Keratinocyte (primary cell): ENCODE data around the gene HPSE. TPM values are rescaled to one million over a fixed set of nuclear protein-coding genes. Genes with fewer than 3 reads are reported as not detected.

Source experiments
- DNase-seq: peaks from one replicate; pipeline ENCODE4 v3.0.0-alpha.2; 2011; ENCODE audit warnings: low read depth, missing footprints, low spot score
- FAIRE-seq: peaks from 2 replicates; lab custom pipeline; 2011; peaks lifted over from hg19 to GRCh38; lab: Jason Lieb, UNC
- H2AFZ ChIP-seq: 2 replicates; pipeline ENCODE4 v1.6.0; 2012; ENCODE audit warnings: low read length, control low read depth, inconsistent platforms; ENCODE audit not compliant: control insufficient read depth
- H3K27ac ChIP-seq: 2 replicates; pipeline ENCODE4 v1.5.1; 2011; ENCODE audit warnings: low read length; ENCODE audit not compliant: control insufficient read depth, insufficient read depth
- H3K27me3 ChIP-seq: 3 replicates; pipeline ENCODE4 v1.6.0; 2011; ENCODE audit warnings: low read length; ENCODE audit not compliant: control insufficient read depth, insufficient read depth; ENCODE audit errors: extremely low read depth
- H3K36me3 ChIP-seq, 2 experiments: 2 replicates in 1 of 2; 3 replicates in 1 of 2; pipeline ENCODE4 v1.5.1; 2011; ENCODE audit warnings: low read length in 2 of 2, mild to moderate bottlenecking in 1 of 2; ENCODE audit not compliant: control insufficient read depth in 2 of 2, insufficient read depth in 2 of 2; ENCODE audit errors: extremely low read depth in 1 of 2
- H3K4me1 ChIP-seq: 3 replicates; pipeline ENCODE4 v1.5.1; 2011; ENCODE audit warnings: low read length; ENCODE audit not compliant: control insufficient read depth, insufficient read depth; ENCODE audit errors: extremely low read depth
- H3K4me2 ChIP-seq: 3 replicates; pipeline ENCODE4 v1.6.0; 2011; ENCODE audit warnings: low read depth, low read length; ENCODE audit not compliant: control insufficient read depth, insufficient read depth; ENCODE audit errors: extremely low read depth
- H3K4me3 ChIP-seq, 3 experiments: fragments of 200-600 bp in 1 of 3; sonication (generic) in 1 of 3; 2 replicates in 2 of 3; 3 replicates in 1 of 3; pipeline ENCODE4 v1.5.1; 2011 to 2016; ENCODE audit warnings: low read length in 3 of 3, mild to moderate bottlenecking in 3 of 3, control low read depth in 2 of 3, inconsistent platforms in 1 of 3, low read depth in 1 of 3, mixed read lengths in 1 of 3, mixed run types in 1 of 3, moderate library complexity in 1 of 3; ENCODE audit not compliant: control insufficient read depth in 2 of 3, insufficient read depth in 2 of 3; ENCODE audit errors: extremely low read depth in 1 of 3
- H3K79me2 ChIP-seq: 2 replicates; pipeline ENCODE4 v1.6.0; 2012; ENCODE audit warnings: low read length; ENCODE audit not compliant: control insufficient read depth, insufficient read depth
- H3K9ac ChIP-seq: 3 replicates; pipeline ENCODE4 v1.6.0; 2011; ENCODE audit warnings: low read length; ENCODE audit not compliant: control insufficient read depth, insufficient read depth; ENCODE audit errors: extremely low read depth
- H3K9me1 ChIP-seq: 3 replicates; pipeline ENCODE4 v1.6.0; 2011; ENCODE audit warnings: low read length; ENCODE audit not compliant: control insufficient read depth, insufficient read depth; ENCODE audit errors: extremely low read depth
- H3K9me3 ChIP-seq: 2 replicates; pipeline ENCODE4 v1.5.1; 2012; ENCODE audit warnings: low read depth, low read length; ENCODE audit not compliant: control insufficient read depth
- H4K20me1 ChIP-seq: 3 replicates; pipeline ENCODE4 v1.6.0; 2011; ENCODE audit warnings: low read length; ENCODE audit not compliant: control insufficient read depth, insufficient read depth; ENCODE audit errors: extremely low read depth
- CTCF ChIP-seq, 3 experiments: IDR thresholded peaks in 1 of 3; conservative IDR thresholded peaks in 1 of 3; optimal IDR thresholded peaks in 1 of 3; 2 replicates in 2 of 3; 3 replicates in 1 of 3; pipeline versions ENCODE3 to v1.5.1; 2011; ENCODE audit warnings: low read length in 3 of 3, mild to moderate bottlenecking in 3 of 3, moderate library complexity in 2 of 3, control low read depth in 1 of 3, inconsistent platforms in 1 of 3; ENCODE audit not compliant: insufficient read depth in 2 of 3; ENCODE audit errors: extremely low read depth in 1 of 3
- EZH2 ChIP-seq: IDR thresholded peaks from one replicate; pipeline ENCODE4 v1.6.1; 2012; ENCODE audit warnings: inconsistent platforms, mild to moderate bottlenecking, low read length, moderate library complexity
- dilution Hi-C: fragments of 300-500 bp; cut with MboI; formaldehyde crosslinking; loops from one replicate; pipeline ENCODE4 v1.7.0; 2020; ENCODE audit warnings: low sequenced_read_pairs; ENCODE audit not compliant: extremely low pct_ligation_motif_present
- polyA plus RNA-seq, 5 experiments: library from polyadenylated mRNA; depleted of rRNA in 3 of 5; stranded (reverse) in 3 of 5; stranded (forward) in 1 of 5; unstranded in 1 of 5; fragments of >200 nt; gene quantifications; 1 replicate in 1 of 5; 2 replicates in 3 of 5; 3 replicates in 1 of 5; pipeline versions ENCODE4 v1.2.1 to v1.2.3, GENCODE V29; 2011 to 2012; ENCODE audit warnings: missing spikeins in 2 of 5, low read depth in 1 of 5, low replicate concordance in 1 of 5

The HPSE gene
- polyA plus RNA-seq, 1 donor (not counting 4 experiments of a cell fraction or from before 2014, with no cell fraction given): 5.7 TPM

GRCh38 chr4:83335701-83336100 is 1.1 kb upstream of the HPSE start:
- no peak for DNase-seq

DNA sequence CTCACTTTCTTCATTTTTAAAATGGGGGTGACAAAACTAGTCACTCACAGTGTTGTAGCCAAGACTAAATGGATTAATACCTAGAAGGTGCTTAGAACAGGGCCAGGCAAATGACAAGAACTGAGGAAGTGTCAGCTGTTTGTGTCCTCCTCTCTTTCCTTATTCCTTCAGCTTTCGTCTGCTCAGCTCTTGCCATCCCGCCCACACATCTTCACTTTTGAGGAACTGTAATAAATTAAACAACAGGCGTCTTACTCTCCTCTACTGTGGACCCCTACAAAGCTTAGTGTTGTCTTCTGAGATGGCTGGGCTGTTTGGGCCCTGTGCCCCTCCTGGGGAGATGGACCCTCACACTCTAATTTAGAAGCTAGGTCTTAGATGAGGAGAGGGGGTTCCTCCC is 2.7 kb downstream of the HPSE start:
- dilution Hi-C loops: no loop called here
- no peak overlapping the region for H3K4me3 ChIP-seq
- H3K9ac ChIP-seq: no peak overlapping the region
- no peaks in the 10 kb centered on the region for H3K36me3 ChIP-seq
- no peak for DNase-seq
- no peaks in the 10 kb centered on the region for H3K9me3 ChIP-seq
- no peak for FAIRE-seq
- TF ChIP-seq EZH2: no peak
- TF ChIP-seq CTCF (optimal IDR thresholded peaks at IDR 0.05 in 1 of 3, IDR thresholded peaks at IDR 0.05 in 1 of 3, conservative IDR thresholded peaks at IDR 0.05 in 1 of 3; ENCODE audit: extremely low read depth in 1 of 3, insufficient read depth in 2 of 3, low read length in 3 of 3): no peak
- no peak overlapping the region for H3K4me2 ChIP-seq
- no peak overlapping the region for H2AFZ ChIP-seq
- H3K79me2 ChIP-seq: no peaks in the 10 kb centered on the region
- H3K9me1 ChIP-seq: peaks cover 2% of the 10 kb centered on the region
- peaks cover 22% of the 10 kb centered on the region for H3K4me1 ChIP-seq
- H3K27me3 ChIP-seq: no peaks in the 10 kb centered on the region
- no peak overlapping the region for H3K27ac ChIP-seq
- H4K20me1 ChIP-seq: no peaks in the 10 kb centered on the region

More at GRCh38 chr4:83335701-83336100, 1.1 kb upstream of the HPSE start:
- no peaks in the 10 kb centered on the region for H3K9me3 ChIP-seq
- H3K9me1 ChIP-seq: no peaks in the 10 kb centered on the region
- no peak overlapping the region for H3K27ac ChIP-seq
- no peaks in the 10 kb centered on the region for H3K36me3 ChIP-seq
- H4K20me1 ChIP-seq: no peaks in the 10 kb centered on the region
- peaks cover 11% of the 10 kb centered on the region for H3K4me1 ChIP-seq
- H3K9ac ChIP-seq: no peak overlapping the region
- dilution Hi-C loops: no loop called here
- H3K4me2 ChIP-seq: peak overlapping the region; percentile 84
- H3K4me3 ChIP-seq: peak overlapping the region in 1 of 3 experiments; percentile 68
- FAIRE-seq: peak; percentile 41
- no peaks in the 10 kb centered on the region for H3K79me2 ChIP-seq
- H2AFZ ChIP-seq: peak overlapping the region; percentile 1
- TF ChIP-seq EZH2 (no peak), CTCF (optimal IDR thresholded peaks at IDR 0.05 in 1 of 3, IDR thresholded peaks at IDR 0.05 in 1 of 3, conservative IDR thresholded peaks at IDR 0.05 in 1 of 3; ENCODE audit: extremely low read depth in 1 of 3, insufficient read depth in 2 of 3, low read length in 3 of 3) (no peak)
- no peaks in the 10 kb centered on the region for H3K27me3 ChIP-seq
